Astrocyte of the cerebellum (primary cell): ENCODE measurements around the gene SCRN2.
A peak's percentile ranks its signal among the peaks of the same experiment; 100 is the strongest.

Experiments used
- DNase-seq: peaks from one replicate; pipeline ENCODE4 v3.0.0-alpha.2; 2011; ENCODE audit warnings: low read depth
- H3K4me3 ChIP-seq: 2 replicates; pipeline ENCODE4 v1.5.1; 2011; ENCODE audit warnings: mild to moderate bottlenecking, low read depth, low read length, moderate library complexity
- CTCF ChIP-seq: IDR thresholded peaks from 2 replicates; pipeline ENCODE4 v1.5.1; 2012; ENCODE audit warnings: low read length, low read depth, moderate library complexity, mild to moderate bottlenecking; ENCODE audit errors: missing control alignments
- in situ Hi-C: cut with HindIII; loops from 2 replicates; pipeline ENCODE4 v1.10.0; 2017; ENCODE audit warnings: low sequenced_read_pairs

SCRN2 gene

GRCh38 chr17:47834756-47835155 is 6.3 kb downstream of the SCRN2 start:
- in situ Hi-C loops: no loop called here
- no peak for TF ChIP-seq CTCF
- no peak overlapping the region for H3K4me3 ChIP-seq
- DNase-seq: no peak

- no peak for DNase-seq
- peak overlapping the region; percentile 81 for H3K4me3 ChIP-seq
- in situ Hi-C loops: no loop called here
- no peak for TF ChIP-seq CTCF
Observed at GRCh38 chr17:47831934-47832327, 9.1 kb downstream of the SCRN2 start.

- DNase-seq: peak; percentile 81
- in situ Hi-C loops: no loop called here
- TF ChIP-seq CTCF: peak; percentile 56
Observed at GRCh38 chr17:47831003-47831933, 9.8 kb downstream of the SCRN2 start, which contains the start of the genes LRRC46 and MRPL10. Gene LRRC46 (plus strand): TSS chr17:47831670. CDS start chr17:47831990, 320 bp downstream. Gene MRPL10 (minus strand): TSS chr17:47831541. CDS start chr17:47831511, 30 bp downstream.

GRCh38 chr17:47830396-47831002 is 10.6 kb downstream of the SCRN2 start:
- no peak for DNase-seq
- in situ Hi-C loops: no loop called here
- no peak for TF ChIP-seq CTCF
- H3K4me3 ChIP-seq: peak overlapping the region; percentile 81

More at GRCh38 chr17:47831003-47831933, 9.8 kb downstream of the SCRN2 start, which contains the start of the genes LRRC46 and MRPL10:
- peak within 1 kb of the TSS; percentile 81 for H3K4me3 ChIP-seq

- TF ChIP-seq CTCF: no peak
- no peak for DNase-seq
- H3K4me3 ChIP-seq: no peak overlapping the region
- in situ Hi-C loops: no loop called here
Observed at GRCh38 chr17:47829870-47830269, 11.2 kb downstream of the SCRN2 start.

GRCh38 chr17:47823519-47823918 is 17.6 kb downstream of the SCRN2 start:
- no peak overlapping the region for H3K4me3 ChIP-seq
- DNase-seq: no peak
- in situ Hi-C loops: no loop called here
- no peak for TF ChIP-seq CTCF
